ENCODE data around the gene PUM2.

- no peak for TF ChIP-seq POLR2A (IDR thresholded peaks at IDR 0.05)
- no peak for TF ChIP-seq CTCF (IDR thresholded peaks at IDR 0.05)
Observed at GRCh38 chr2:20352230-20352578, 1.6 kb upstream of the PUM2 start.
